Measurements from ENCODE around the gene PHF20. TPM values are rescaled to one million over a fixed set of nuclear protein-coding genes. Genes with fewer than 3 reads are reported as not detected.

PHF20 gene
- total and polyA plus RNA-seq, 9 donors = 17.6 to 70.0 (median 47.0) TPM

DNA sequence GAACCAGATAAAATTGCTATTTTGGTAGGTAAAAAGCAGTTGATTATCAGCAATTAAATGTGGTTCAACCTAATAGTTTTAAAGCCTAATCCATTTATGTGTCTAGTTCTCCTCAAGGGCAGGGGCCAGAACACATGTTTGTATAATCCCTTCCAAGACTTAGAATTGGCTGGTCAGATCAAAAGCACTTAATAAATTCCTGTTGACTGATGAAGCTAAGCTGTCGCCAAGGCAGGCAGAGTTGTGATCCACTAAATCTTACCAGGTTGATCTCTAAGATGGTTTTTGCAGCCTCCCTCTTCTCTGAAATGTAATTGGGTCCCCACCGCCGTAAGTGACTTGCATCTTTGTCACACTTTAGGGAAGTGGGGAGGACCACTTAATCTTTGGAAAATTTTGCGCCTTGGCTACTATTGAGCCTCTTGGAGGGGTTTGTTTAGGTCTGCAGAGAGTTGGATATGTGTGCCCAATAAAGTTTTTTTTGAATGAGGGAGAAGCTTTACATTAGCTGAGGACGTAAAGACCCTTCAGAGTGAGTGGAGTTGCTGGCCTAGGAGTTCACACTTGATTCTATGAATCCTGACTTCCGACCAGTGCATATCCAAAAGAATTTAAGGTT is 65.9 kb downstream of the PHF20 start:
- Histone ChIP-seq H3K4me3 (no peak overlapping the region), H3K27me3 (no peaks in the 10 kb centered on the region), H3K27ac (no peak overlapping the region), H3K36me3 (no peaks in the 10 kb centered on the region), H3K9me3 (no peaks in the 10 kb centered on the region), H3K4me1 (ENCODE audit: insufficient read depth) (no peaks in the 10 kb centered on the region)
- DNase-seq = no peak
- TF ChIP-seq EP300 (IDR thresholded peaks at IDR 0.05) (no peak), POLR2A (IDR thresholded peaks at IDR 0.05) (no peak)
- TF ChIP-seq, protein P1, sequence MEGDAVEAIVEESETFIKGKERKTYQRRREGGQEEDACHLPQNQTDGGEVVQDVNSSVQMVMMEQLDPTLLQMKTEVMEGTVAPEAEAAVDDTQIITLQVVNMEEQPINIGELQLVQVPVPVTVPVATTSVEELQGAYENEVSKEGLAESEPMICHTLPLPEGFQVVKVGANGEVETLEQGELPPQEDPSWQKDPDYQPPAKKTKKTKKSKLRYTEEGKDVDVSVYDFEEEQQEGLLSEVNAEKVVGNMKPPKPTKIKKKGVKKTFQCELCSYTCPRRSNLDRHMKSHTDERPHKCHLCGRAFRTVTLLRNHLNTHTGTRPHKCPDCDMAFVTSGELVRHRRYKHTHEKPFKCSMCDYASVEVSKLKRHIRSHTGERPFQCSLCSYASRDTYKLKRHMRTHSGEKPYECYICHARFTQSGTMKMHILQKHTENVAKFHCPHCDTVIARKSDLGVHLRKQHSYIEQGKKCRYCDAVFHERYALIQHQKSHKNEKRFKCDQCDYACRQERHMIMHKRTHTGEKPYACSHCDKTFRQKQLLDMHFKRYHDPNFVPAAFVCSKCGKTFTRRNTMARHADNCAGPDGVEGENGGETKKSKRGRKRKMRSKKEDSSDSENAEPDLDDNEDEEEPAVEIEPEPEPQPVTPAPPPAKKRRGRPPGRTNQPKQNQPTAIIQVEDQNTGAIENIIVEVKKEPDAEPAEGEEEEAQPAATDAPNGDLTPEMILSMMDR (IDR thresholded peaks at IDR 0.05) = no peak
- intact Hi-C loops (cut with DNase I) = no loop called here
- WGBS, 3 donors = 88 to 93% (median 88%) methylated on average over 6 of the region's 6 CpGs

DNA sequence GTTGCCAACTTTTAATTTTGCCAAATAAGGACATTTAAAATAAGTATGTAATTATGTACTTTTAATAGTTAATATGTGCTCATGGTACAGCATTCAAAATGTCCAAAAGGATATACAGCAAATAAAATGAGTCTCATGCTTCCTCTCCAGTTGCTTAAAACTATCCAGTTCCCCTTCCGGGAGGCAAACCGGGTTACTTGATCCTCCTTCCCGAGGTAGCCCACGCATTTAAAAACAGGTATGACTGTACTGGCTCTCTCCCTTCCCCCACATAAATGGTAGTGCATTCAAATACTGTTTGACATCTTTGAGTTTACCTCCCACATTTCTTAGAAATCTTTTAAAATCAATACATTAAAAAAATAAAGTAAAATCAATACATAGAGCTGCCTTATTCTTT is 66.4 kb downstream of the PHF20 start:
- no peaks in the 10 kb centered on the region for H3K36me3 ChIP-seq
- 89 to 92% (median 90%) methylated on average over 4 of the region's 4 CpGs for WGBS, 3 donors
- no peak for DNase-seq
- no peaks in the 10 kb centered on the region for H3K4me1 ChIP-seq (ENCODE audit: insufficient read depth)
- intact Hi-C loops (cut with DNase I) = no loop called here
- TF ChIP-seq EP300 (IDR thresholded peaks at IDR 0.05) (no peak), POLR2A (IDR thresholded peaks at IDR 0.05) (no peak)
- TF ChIP-seq, protein P1 (IDR thresholded peaks at IDR 0.05) = no peak
- no peaks in the 10 kb centered on the region for H3K27me3 ChIP-seq
- no peak overlapping the region for H3K4me3 ChIP-seq
- H3K27ac ChIP-seq = no peak overlapping the region
- H3K9me3 ChIP-seq = peaks cover 0 to 3% of the 10 kb centered on the region in 2 donors

DNA sequence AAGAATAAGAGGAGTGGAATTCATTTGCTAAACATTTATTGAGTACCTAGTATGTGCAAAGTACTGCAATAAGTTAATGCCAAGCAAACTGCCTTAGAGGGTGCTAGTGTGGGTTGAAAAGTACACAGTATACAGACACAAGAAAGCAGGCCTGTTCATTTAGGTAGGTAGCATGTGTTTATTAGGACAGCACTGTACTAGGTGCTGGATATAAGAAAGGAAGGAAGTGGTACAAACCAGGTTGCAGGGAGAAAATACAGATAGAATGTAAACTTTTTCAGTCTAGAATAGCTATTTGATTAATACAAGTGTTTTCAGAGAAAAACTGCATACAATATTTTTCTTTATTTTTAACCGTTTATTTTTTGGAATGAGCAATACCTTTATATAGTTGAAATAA is 68.1 kb downstream of the PHF20 start:
- Histone ChIP-seq H3K4me1 (ENCODE audit: insufficient read depth) (no peaks in the 10 kb centered on the region), H3K4me3 (no peak overlapping the region), H3K36me3 (no peaks in the 10 kb centered on the region), H3K27me3 (no peaks in the 10 kb centered on the region), H3K9me3 (peaks cover 0 to 3% of the 10 kb centered on the region in 2 donors), H3K27ac (no peak overlapping the region)
- DNase-seq = no peak
- TF ChIP-seq EP300 (IDR thresholded peaks at IDR 0.05) (no peak), POLR2A (IDR thresholded peaks at IDR 0.05) (no peak)
- TF ChIP-seq, protein P1 (IDR thresholded peaks at IDR 0.05) = no peak
- intact Hi-C loops (cut with DNase I) = no loop called here
- 84 to 91% (median 89%) methylated on average over 1 of the region's 1 CpG for WGBS, 3 donors

DNA sequence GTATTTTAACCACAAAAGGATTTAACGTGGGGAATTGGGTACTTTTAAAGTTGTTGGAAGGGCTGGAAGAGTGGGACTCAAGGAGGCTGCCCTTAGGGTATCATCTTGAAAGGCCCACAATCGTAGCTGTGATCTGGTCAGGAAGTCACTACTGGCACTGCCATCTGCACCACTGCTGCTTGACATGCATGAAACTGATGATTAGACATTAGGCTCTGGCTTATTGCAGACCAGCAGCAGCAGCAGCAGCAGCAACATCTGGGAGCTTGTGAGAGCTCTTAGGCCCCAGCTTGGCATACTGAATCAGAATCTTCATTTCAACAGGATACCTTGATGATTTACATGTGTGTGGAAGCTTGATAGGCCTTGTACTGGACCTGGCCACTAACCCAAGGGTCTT is 68.6 kb downstream of the PHF20 start:
- Histone ChIP-seq H3K9me3 (peaks cover 0 to 3% of the 10 kb centered on the region in 2 donors), H3K4me3 (no peak overlapping the region), H3K36me3 (no peaks in the 10 kb centered on the region), H3K27ac (no peak overlapping the region), H3K27me3 (no peaks in the 10 kb centered on the region), H3K4me1 (ENCODE audit: insufficient read depth) (no peaks in the 10 kb centered on the region)
- TF ChIP-seq POLR2A (IDR thresholded peaks at IDR 0.05) (no peak), EP300 (IDR thresholded peaks at IDR 0.05) (no peak)
- TF ChIP-seq, protein P1 (IDR thresholded peaks at IDR 0.05) = no peak
- no peak for DNase-seq
- WGBS, 3 donors = 80 to 86% (median 84%) methylated on average over 2 of the region's 2 CpGs
- intact Hi-C loops (cut with DNase I) = no loop called here

Measured in ovary (tissue), 9 donors.